Activated T-cell treated with anti-CD3 and anti-CD28 coated beads for 1 hour (primary cell): Measurements from ENCODE around the gene STH.
"Not testable (repeated sequence)": the region's sequence is repeated elsewhere in the genome, so short reads cannot be mapped to it uniquely, and the experiment has no call there.

Source experiments
- DNase-seq: peaks from one replicate; pipeline ENCODE4 v3.0.0-alpha.2; 2020; ENCODE audit warnings: low read depth

STH gene, protein sequence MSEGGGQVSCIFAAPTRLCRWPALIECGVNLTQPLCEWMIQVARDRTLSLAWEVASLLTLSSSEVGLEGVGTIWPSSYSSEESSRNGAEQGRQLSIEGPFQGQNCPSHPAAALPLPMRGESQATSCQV

DNA sequence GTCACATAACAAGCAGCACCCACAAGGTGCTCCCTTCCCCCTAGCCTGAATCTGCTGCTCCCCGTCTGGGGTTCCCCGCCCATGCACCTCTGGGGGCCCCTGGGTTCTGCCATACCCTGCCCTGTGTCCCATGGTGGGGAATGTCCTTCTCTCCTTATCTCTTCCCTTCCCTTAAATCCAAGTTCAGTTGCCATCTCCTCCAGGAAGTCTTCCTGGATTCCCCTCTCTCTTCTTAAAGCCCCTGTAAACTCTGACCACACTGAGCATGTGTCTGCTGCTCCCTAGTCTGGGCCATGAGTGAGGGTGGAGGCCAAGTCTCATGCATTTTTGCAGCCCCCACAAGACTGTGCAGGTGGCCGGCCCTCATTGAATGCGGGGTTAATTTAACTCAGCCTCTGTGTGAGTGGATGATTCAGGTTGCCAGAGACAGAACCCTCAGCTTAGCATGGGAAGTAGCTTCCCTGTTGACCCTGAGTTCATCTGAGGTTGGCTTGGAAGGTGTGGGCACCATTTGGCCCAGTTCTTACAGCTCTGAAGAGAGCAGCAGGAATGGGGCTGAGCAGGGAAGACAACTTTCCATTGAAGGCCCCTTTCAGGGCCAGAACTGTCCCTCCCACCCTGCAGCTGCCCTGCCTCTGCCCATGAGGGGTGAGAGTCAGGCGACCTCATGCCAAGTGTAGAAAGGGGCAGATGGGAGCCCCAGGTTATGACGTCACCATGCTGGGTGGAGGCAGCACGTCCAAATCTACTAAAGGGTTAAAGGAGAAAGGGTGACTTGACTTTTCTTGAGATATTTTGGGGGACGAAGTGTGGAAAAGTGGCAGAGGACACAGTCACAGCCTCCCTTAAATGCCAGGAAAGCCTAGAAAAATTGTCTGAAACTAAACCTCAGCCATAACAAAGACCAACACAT is at the start of gene STH:
Gene STH (plus strand): TSS at position 264 of the 913 bp plus-strand sequence. CDS start 30 bp downstream, at position 294.
- no peak for DNase-seq

DNA sequence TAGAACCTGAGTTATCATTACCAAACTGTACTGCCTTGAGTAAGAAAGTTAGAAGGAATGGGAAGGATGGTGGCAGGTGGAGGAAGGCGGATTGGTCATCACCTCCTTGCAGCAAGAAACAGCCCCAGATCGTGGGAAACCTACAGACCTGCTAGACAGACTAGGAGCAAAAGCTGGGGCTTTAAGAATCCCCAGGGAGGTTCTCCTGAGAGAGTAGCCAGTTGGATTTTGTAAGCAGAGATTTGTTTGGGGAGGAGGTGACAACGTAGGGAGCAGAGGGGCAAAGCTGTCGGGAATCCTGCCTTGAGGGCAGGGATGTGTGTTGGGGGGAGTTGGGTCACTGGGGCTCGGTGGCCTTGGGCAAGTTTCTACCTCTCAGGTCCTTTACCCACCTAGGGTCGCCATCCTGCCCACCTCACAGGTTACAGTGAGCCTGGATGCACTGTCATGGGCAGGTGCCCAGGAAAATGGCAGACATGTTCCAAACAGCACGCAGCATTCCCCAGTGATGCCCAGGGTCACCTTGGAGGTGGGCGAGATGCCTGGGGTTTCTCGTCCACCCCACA is 49.2 kb upstream of the STH start:
- no peak for DNase-seq

- DNase-seq = no peak
Measured at GRCh38 chr17:45950888-45951287, 48.2 kb upstream of the STH start.

GRCh38 chr17:45951403-45951802 is 47.6 kb upstream of the STH start:
- no peak for DNase-seq

DNA sequence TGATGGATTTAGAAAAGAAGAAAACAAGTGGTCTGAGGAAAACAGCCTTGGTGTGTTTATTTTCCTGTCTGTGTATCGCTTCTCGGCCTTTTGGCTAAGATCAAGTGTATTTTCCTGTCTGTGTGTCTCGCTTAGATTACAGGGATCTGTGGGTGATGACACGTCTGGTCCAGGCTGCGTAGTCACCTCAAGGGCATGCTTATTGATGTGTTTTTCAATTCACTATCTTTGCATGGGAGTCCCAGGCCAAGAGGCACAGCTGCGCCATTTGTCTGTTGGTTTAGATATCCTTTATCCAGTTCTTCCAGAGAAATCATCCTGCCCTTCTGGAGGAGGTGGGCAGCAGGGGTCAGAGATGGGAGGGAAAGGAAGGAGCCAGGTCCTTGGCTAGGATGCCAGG is 47.1 kb upstream of the STH start:
- no peak for DNase-seq

- DNase-seq = no peak
Measured at GRCh38 chr17:45952814-45953320, 46.2 kb upstream of the STH start.

DNA sequence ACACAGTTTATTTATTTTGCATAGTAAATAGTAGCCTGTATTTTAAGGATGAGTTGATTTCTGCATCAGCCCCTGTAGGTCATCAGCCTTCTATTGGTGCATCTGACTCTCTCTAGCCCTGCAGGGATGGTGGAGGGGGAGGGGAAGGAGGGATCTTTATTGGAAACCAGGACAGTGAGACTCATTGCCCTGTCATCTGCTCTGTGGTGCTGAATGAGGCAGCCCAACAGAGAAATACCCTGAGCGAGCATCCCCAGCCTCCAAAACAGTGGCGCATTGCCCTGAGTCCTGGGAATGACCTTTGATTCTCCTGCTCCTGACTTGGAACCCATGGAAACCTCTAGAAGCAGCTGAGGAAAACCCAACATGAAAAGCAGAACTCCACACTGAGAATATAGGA is 45.5 kb upstream of the STH start:
- DNase-seq = no peak

- DNase-seq = no peak
Measured at GRCh38 chr17:45954914-45955313, 44.1 kb upstream of the STH start.

DNA sequence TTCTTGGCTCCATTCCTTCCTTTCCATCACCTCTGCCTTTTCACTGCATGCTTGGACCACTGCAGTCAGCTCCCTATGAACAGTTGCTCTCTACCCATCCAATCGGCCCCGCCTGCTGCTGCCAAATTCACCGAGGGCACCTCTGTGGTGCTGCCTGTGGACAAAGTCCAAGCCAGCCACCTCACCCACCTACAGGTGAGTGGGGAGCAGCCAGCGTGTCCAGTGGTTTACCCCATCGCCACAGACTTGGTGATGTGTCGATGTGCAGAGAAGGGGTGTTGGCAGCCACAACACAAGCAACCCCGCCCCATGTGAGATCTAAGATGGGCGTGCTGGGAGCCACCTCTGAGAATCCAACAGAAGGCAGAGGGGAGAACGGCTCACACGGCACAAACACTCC is 43.7 kb upstream of the STH start:
- no peak for DNase-seq

- no peak for DNase-seq
Measured at GRCh38 chr17:45956090-45956489, 43.0 kb upstream of the STH start.

DNA sequence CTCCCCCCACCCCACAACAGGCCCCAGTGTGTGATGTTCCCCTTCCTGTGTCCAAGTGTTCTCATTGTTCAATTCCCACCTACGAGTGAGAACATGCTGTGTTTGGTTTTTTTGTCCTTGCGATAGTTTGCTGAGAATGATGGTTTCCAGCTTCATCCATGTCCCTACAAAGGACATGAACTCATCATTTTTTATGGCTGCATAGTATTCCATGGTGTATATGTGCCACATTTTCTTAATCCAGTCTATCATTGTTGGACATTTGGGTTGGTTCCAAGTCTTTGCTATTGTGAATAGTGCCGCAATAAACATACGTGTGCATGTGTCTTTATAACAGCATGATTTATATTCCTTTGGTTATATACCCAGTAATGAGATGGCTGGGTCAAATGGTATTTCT is 42.3 kb upstream of the STH start:
- DNase-seq = not testable (repeated sequence)

DNA sequence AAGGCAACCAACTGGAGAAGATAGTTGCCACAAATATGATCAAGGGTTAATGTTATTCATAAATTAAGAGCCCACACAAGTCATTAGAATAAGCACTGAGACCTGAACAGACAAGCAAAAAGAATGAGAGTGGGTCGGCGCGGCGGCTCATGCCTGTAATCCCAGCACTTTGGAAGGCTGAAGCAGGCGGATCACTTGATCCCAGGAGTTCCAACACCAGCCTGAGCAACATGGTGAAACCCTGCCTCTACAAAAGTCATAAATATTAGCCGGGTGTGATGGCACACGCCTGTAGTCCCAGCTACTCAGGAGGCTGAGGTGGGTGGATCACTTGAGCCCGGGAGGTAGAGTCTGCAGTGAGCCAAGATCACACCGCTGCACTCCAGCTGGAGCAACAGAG is 40.7 kb upstream of the STH start:
- no peak for DNase-seq

GRCh38 chr17:45958994-45959665 is 39.9 kb upstream of the STH start:
- no peak for DNase-seq

- DNase-seq = no peak
Measured at GRCh38 chr17:45960311-45960710, 38.7 kb upstream of the STH start.

- no peak for DNase-seq
Measured at GRCh38 chr17:45961206-45961605, 37.8 kb upstream of the STH start.

GRCh38 chr17:45962221-45962972 is 36.7 kb upstream of the STH start:
- no peak for DNase-seq

- no peak for DNase-seq
Measured at GRCh38 chr17:45963283-45963682, 35.8 kb upstream of the STH start.

- DNase-seq = no peak
Measured at GRCh38 chr17:45963889-45964288, 35.2 kb upstream of the STH start.

DNA sequence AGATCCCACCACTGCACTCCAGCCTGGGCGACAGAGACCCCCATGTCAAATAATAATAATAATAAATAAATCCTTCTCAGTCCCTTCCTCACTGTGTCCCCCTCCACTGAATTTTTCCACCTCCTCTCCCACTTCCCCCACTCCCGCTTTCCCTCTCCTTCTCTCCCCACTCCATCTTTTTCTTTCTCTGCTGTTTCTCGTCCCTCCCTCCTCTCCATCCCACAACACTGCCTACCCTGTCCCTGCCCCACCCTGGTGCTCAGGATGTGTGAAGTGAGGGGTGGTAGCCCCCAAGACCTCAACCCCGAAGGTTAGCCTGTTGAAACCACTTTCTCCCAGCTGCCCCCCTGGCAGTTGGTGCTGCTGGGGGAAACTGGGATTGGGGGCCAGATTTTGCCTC is 34.4 kb upstream of the STH start:
- no peak for DNase-seq

DNA sequence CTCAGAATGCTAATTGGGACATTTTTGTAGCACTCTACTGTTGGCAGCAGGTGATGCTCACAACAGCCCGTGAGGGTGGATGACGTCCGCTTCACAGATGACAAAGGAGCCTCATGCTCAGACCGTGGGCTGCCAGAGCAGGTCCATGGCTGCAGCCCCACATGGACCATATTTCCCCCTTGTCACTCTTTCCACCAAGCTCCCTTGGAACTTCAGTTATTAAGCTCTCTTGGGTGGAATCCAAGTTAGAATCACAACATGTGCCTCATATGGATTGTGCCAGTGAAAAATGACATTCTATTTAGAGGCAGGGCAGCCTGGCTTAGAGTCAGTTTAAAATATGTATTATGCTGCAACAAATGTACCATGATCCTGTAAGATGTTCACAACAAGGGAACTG is 33.2 kb upstream of the STH start:
- no peak for DNase-seq

- no peak for DNase-seq
Measured at GRCh38 chr17:45966606-45967280, 32.3 kb upstream of the STH start.
